ENCODE measurements around the gene PTPRN2. TPM values are rescaled to one million over a fixed set of nuclear protein-coding genes. Genes with fewer than 3 reads are reported as not detected.

The PTPRN2 gene
- total and polyA plus RNA-seq, 2 of the 8 experiments (the other 6 are each of a cell fraction or from before 2014, with no cell fraction given), result 2.6 to 4.5 TPM

DNA sequence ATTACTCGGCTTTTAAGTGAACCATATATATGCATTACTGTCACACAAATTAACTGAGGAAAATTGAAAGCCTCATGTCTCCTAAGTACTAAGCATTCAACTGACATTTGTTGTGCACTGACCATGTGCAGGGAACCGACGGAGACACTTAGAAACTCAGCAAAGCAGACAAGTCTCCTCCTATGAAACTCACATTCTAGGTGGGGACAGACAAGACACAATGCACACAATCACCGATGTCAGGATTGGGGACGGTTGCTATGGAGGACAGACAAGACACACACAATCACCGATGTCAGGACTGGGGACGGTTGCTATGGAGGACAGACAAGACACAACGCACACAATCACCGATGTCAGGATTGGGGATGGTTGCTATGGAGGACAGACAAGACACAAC, 134.0 kb downstream of the PTPRN2 start (continued):
- TF ChIP-seq GABPA (IDR thresholded peaks at IDR 0.05; ENCODE audit: borderline replicate concordance, insufficient read depth, low read length), result no peak
- TF ChIP-seq TCF12 (IDR thresholded peaks at IDR 0.05; ENCODE audit: low read depth, low read length), result no peak
- TF ChIP-seq TAF7 (optimal IDR thresholded peaks at IDR 0.05; ENCODE audit: borderline replicate concordance, low read depth, low read length), result no peak
- no peak for TF ChIP-seq SIX5 (IDR thresholded peaks at IDR 0.05; ENCODE audit: low read depth, low read length)
- TF ChIP-seq MAX (IDR thresholded peaks at IDR 0.05), result no peak
- TF ChIP-seq, protein P1, sequence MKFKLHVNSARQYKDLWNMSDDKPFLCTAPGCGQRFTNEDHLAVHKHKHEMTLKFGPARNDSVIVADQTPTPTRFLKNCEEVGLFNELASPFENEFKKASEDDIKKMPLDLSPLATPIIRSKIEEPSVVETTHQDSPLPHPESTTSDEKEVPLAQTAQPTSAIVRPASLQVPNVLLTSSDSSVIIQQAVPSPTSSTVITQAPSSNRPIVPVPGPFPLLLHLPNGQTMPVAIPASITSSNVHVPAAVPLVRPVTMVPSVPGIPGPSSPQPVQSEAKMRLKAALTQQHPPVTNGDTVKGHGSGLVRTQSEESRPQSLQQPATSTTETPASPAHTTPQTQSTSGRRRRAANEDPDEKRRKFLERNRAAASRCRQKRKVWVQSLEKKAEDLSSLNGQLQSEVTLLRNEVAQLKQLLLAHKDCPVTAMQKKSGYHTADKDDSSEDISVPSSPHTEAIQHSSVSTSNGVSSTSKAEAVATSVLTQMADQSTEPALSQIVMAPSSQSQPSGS (IDR thresholded peaks at IDR 0.05; ENCODE audit: low read length), result no peak

All from H1 (cell line).